T47D (cell line): ENCODE data around the gene APEH.

Source experiments
- DNase-seq, 2 experiments: peaks; one replicate each; pipeline versions ENCODE4 v3.0.0 to v3.0.0-alpha.2; 2011 to 2012; ENCODE audit warnings: low read depth in 1 of 2, low spot score in 1 of 2
- JUND ChIP-seq: IDR thresholded peaks from 2 replicates; pipeline ENCODE4 v1.6.1; 2012; ENCODE audit warnings: low read depth
- in situ Hi-C: cut with HindIII; loops from 2 replicates; pipeline ENCODE4 v1.10.0; 2016; ENCODE audit warnings: low sequenced_read_pairs, low pct_unique_long_range_greater_than_20kb

APEH gene

GRCh38 chr3:49641921-49642707 lies 32.0 kb upstream of the APEH start:
- no peak for DNase-seq
- in situ Hi-C loops: no loop called here
- TF ChIP-seq JUND: no peak

GRCh38 chr3:49642708-49643145 lies 31.4 kb upstream of the APEH start:
- no peak for TF ChIP-seq JUND
- no peak for DNase-seq
- in situ Hi-C loops: no loop called here

GRCh38 chr3:49644684-49645083 lies 29.5 kb upstream of the APEH start:
- in situ Hi-C loops: no loop called here
- no peak for TF ChIP-seq JUND
- DNase-seq: no peak

GRCh38 chr3:49646236-49646635 lies 27.9 kb upstream of the APEH start:
- no peak for DNase-seq
- in situ Hi-C loops: no loop called here
- no peak for TF ChIP-seq JUND

- DNase-seq: no peak
- TF ChIP-seq JUND: no peak
- in situ Hi-C loops: no loop called here
These were observed 26.4 kb upstream of the APEH start for GRCh38 chr3:49647741-49648140.

DNA sequence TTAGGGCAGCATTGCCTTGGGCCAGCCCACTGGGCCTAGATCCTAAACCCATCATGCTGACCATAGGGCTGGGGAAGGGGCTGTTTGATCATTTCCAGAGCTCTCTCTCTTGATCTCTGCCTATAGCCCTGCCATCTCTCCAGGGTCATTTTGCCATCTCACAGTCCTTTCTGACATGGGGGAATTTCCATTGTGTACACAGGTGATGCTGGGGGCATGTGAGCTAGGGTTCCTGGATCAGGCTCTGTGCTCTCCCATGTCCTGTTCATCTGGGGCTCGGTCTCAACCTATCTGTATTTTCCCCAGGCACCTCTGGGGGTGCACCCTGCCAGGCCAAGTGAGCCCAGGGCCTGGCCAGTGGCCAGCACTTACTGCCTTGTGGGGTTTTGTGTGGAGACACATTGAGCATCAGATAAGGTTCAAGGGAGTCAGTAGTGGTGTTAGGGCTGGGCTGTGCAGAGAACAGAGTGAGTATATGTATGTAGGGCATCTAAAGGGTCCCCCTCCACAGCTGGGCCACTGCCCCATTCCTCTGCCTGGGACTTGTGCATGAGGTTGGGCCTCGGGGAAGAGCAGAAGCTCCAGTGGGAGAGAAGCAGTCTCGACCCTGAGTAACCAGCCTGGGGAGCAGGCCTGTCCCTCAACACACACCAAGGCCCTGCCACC lies 25.7 kb upstream of the APEH start:
- no peak for DNase-seq
- no peak for TF ChIP-seq JUND
- in situ Hi-C loops: no loop called here

- TF ChIP-seq JUND: no peak
- in situ Hi-C loops: no loop called here
- no peak for DNase-seq
These were observed 24.6 kb upstream of the APEH start for GRCh38 chr3:49649576-49649975.

DNA sequence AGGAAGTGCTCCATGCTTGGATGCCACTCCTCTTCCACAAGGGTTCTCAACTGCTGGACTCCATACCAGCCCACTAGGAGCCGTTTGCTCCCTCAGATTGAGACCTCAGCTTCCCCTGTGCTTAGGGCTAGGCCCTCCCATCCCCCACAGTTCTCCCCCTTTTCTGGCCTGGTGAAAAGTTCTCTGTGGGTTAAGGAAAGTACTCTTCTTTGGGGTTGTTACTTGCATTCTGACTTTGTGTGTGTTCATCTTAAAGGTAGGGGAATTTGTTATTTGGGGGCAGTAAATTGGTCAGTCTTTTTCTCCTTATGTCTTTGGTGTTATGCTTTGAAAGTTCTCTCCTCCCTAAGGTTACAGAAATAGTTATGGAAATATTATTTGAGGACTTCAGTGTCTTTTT lies 24.0 kb upstream of the APEH start:
- no peak for DNase-seq
- in situ Hi-C loops: no loop called here
- TF ChIP-seq JUND: no peak

GRCh38 chr3:49650637-49651036 lies 23.5 kb upstream of the APEH start:
- in situ Hi-C loops: no loop called here
- no peak for TF ChIP-seq JUND
- DNase-seq: no peak

- in situ Hi-C loops: no loop called here
- no peak for TF ChIP-seq JUND
- no peak for DNase-seq
These were observed 21.8 kb upstream of the APEH start for GRCh38 chr3:49652218-49652902.

- no peak for DNase-seq
- TF ChIP-seq JUND: no peak
- in situ Hi-C loops: no loop called here
These were observed 21.2 kb upstream of the APEH start for GRCh38 chr3:49652903-49653415.

DNA sequence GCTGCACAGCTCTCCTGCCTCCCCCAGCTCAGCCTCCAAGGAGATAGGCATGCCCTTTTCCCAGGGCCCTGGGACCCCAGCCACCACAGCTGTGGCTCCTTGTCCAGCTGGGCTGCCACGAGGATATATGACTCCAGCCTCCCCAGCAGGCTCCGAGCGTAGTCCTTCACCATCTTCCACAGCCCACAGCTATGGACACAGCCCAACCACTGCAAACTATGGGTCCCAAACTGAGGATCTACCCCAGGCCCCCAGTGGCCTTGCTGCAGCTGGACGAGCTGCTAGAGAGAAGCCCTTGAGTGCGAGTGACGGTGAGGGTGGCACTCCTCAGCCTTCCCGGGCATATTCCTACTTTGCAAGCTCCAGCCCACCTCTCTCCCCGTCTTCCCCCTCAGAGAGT lies 20.5 kb upstream of the APEH start:
- in situ Hi-C loops: no loop called here
- DNase-seq: no peak
- no peak for TF ChIP-seq JUND
